Caco-2 (cell line): ENCODE measurements around the gene SLFN5. TPM values are rescaled to one million over a fixed set of nuclear protein-coding genes. Genes with fewer than 3 reads are reported as not detected.
"Not testable (repeated sequence)": the region's sequence is repeated elsewhere in the genome, so short reads cannot be mapped to it uniquely, and the experiment has no call there.

Experiments used
- BruUV-seq: library from RNA; stranded (reverse); fragments of 400-500 nt; replicated peaks from 2 replicates; lab custom pipeline; 2021; lab: Mats Ljungman, UMichigan
- CTCF ChIA-PET: fragments of 300-600 bp; sonication (Branson Sonifier 250); formaldehyde crosslinking; loops from one replicate; lab custom pipeline; 2022; ENCODE audit warnings: antibody characterized with exemption; lab: Charles Lee
- POLR2A ChIA-PET: fragments of 300-600 bp; sonication (Branson Sonifier 250); formaldehyde crosslinking; loops from one replicate; lab custom pipeline; 2022; ENCODE audit warnings: antibody characterized with exemption; lab: Charles Lee
- DNase-seq, 2 experiments: peaks; one replicate each; pipeline versions ENCODE4 v3.0.0 to v3.0.0-alpha.2; 2020 to 2022
- H3K27me3 ChIP-seq: replicated peaks from 2 replicates; pipeline ENCODE4 v1.6.0; 2011; ENCODE audit warnings: low read length; ENCODE audit not compliant: control insufficient read depth, insufficient read depth
- H3K36me3 ChIP-seq: 2 replicates; pipeline ENCODE4 v1.5.1; 2011; ENCODE audit warnings: low read length; ENCODE audit not compliant: control insufficient read depth, insufficient read depth
- H3K4me1 ChIP-seq: fragments of 250-450 bp; sonication (Bioruptor Pico); 2 replicates; pipeline ENCODE4 v1.5.1; 2020; ENCODE audit warnings: mild to moderate bottlenecking
- H3K4me3 ChIP-seq: 2 replicates; pipeline ENCODE4 v1.5.1; 2011; ENCODE audit warnings: low read depth, mild to moderate bottlenecking, control low read depth, low read length
- H3K9me3 ChIP-seq: fragments of 250-450 bp; sonication (Bioruptor Pico); 2 replicates; pipeline ENCODE4 v1.5.1; 2020; ENCODE audit warnings: mild to moderate bottlenecking, moderate library complexity
- H3K27ac Mint-ChIP-seq: one replicate; pipeline ENCODE4 v1.8.0; 2022; ENCODE audit warnings: mixed read lengths; ENCODE audit not compliant: unreplicated experiment
- H3K27me3 Mint-ChIP-seq: one replicate; pipeline ENCODE4 v1.8.0; 2022; ENCODE audit warnings: mixed read lengths; ENCODE audit not compliant: insufficient read depth, unreplicated experiment
- H3K36me3 Mint-ChIP-seq: one replicate; pipeline ENCODE4 v1.8.0; 2022; ENCODE audit warnings: mild to moderate bottlenecking, mixed read lengths; ENCODE audit not compliant: insufficient read depth, unreplicated experiment
- H3K4me1 Mint-ChIP-seq: one replicate; pipeline ENCODE4 v1.8.0; 2022; ENCODE audit warnings: low read depth, mixed read lengths; ENCODE audit not compliant: unreplicated experiment
- H3K4me3 Mint-ChIP-seq: one replicate; pipeline ENCODE4 v1.8.0; 2022; ENCODE audit warnings: mild to moderate bottlenecking, moderate library complexity, mixed read lengths; ENCODE audit not compliant: unreplicated experiment
- H3K9me3 Mint-ChIP-seq: one replicate; pipeline ENCODE4 v1.8.0; 2022; ENCODE audit warnings: mixed read lengths; ENCODE audit not compliant: unreplicated experiment
- CTCF ChIP-seq, 2 experiments: fragments of 200-600 bp in 1 of 2; IDR thresholded peaks; 1 replicate in 1 of 2; 2 replicates in 1 of 2; pipeline versions ENCODE4 v1.5.1 to v1.8.0; 2011 to 2022; ENCODE audit warnings: antibody characterized with exemption in 1 of 2, control low read depth in 1 of 2, inconsistent platforms in 1 of 2, low read depth in 1 of 2, low read length in 1 of 2, mild to moderate bottlenecking in 1 of 2, moderate library complexity in 1 of 2; ENCODE audit not compliant: insufficient read depth in 1 of 2, severe bottlenecking in 1 of 2, unreplicated experiment in 1 of 2
- intact Hi-C: fragments of 100-400 bp; cut with micrococcal nuclease; formaldehyde crosslinking; loops from one replicate; pipeline ENCODE4 v1.10.0; 2022; ENCODE audit not compliant: unreplicated experiment
- total RNA-seq: library from RNA; stranded (reverse); gene quantifications from 2 replicates; pipeline ENCODE4 v1.2.3, GENCODE V29; 2022

The SLFN5 gene
- total RNA-seq, 1 experiment from 2014 or later: 1.6 TPM

DNA sequence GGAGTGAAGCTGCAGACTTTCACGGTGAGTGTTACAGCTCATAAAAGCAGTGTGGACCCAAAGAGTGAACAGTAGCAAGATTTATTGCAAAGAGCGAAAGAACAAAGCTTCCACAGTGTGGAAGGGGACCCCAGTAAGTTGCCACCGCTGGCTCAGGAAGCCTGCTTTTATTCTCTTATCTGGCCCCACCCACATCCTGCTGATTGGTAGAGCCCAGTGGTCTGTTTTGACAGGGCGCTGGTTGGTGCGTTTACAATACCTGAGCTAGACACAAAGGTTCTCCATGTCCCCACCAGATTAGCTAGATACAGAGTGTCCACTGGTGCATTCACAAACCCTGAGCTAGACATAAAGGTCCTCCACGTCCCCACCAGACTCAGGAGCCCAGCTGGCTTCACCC is 35.6 kb downstream of the SLFN5 start:
- POLR2A ChIA-PET, intact Hi-C loops, CTCF ChIA-PET, H3K4me1 Mint-ChIP-seq, H3K27ac Mint-ChIP-seq, H3K9me3 ChIP-seq, H3K36me3 Mint-ChIP-seq, BruUV-seq, H3K27me3 ChIP-seq, DNase-seq, H3K36me3 ChIP-seq, H3K4me1 ChIP-seq, H3K9me3 Mint-ChIP-seq, H3K4me3 ChIP-seq, H3K4me3 Mint-ChIP-seq: not testable (repeated sequence)
- peaks cover 18% of the 10 kb centered on the region for H3K27me3 Mint-ChIP-seq

DNA sequence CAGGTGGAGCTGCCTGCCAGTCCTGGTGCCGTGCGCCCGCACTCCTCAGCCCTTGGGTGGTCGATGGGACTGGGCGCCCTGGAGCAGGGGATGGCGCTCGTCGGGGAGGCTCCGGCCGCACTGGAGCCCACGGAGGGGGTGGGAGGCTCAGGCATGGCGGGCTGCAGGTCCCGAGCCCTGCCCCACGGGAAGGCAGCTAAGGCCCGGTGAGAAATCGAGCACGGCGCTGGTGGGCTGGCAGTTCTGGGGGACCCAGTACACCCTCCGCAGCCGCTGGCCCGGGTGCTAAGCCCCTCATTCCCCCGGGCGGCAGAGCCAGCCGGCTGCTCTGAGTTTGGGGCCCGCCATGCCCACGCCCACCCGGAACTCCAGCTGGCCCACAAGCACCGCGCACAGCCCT is 36.0 kb downstream of the SLFN5 start:
- H3K27ac Mint-ChIP-seq, H3K27me3 ChIP-seq, DNase-seq, intact Hi-C loops, POLR2A ChIA-PET, H3K36me3 ChIP-seq, CTCF ChIA-PET, H3K4me1 Mint-ChIP-seq, H3K4me3 ChIP-seq, H3K9me3 Mint-ChIP-seq, H3K9me3 ChIP-seq, H3K36me3 Mint-ChIP-seq, H3K4me1 ChIP-seq, BruUV-seq, H3K4me3 Mint-ChIP-seq: not testable (repeated sequence)
- H3K27me3 Mint-ChIP-seq: peaks cover 18% of the 10 kb centered on the region

GRCh38 chr17:35283767-35284166 is 40.9 kb downstream of the SLFN5 start:
- intact Hi-C loops: no loop called here
- TF ChIP-seq CTCF (IDR thresholded peaks at IDR 0.05; ENCODE audit: insufficient read depth in 1 of 2, low read depth in 1 of 2, low read length in 1 of 2, severe bottlenecking in 1 of 2, unreplicated experiment in 1 of 2): no peak
- Mint-ChIP-seq H3K27me3 (peaks cover 4% of the 10 kb centered on the region), H3K4me3 (no peak overlapping the region), H3K27ac (no peak overlapping the region), H3K36me3 (no peaks in the 10 kb centered on the region), H3K4me1 (peaks cover 7% of the 10 kb centered on the region), H3K9me3 (no peaks in the 10 kb centered on the region)
- no peaks in the 10 kb centered on the region; the same call in 1 of the 2 replicates for H3K27me3 ChIP-seq
- no peaks in the 10 kb centered on the region for H3K36me3 ChIP-seq
- H3K4me1 ChIP-seq: no peaks in the 10 kb centered on the region
- DNase-seq: no peak
- POLR2A ChIA-PET: no interaction called here
- H3K9me3 ChIP-seq: no peaks in the 10 kb centered on the region
- no TSS peak for BruUV-seq
- no peak overlapping the region for H3K4me3 ChIP-seq
- CTCF ChIA-PET: no interaction called here

DNA sequence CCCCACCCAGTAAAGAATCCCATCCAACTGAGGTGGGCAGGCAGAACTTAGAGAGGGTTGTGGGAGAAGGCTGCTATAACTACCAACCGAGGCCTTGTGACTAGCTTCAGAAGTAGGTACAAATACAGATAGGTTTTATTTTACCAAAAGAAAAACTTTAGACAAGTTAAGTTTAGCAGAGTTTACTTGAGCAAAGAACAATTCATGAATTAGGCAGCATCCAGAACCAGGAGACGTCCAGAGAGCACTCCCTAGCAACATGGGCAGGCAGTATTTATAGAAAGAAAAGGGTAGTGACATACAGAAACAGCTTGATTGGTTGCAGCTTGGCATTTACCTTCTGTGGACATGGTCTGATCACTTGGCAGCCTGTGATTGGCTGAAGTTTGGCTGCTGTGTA is 42.1 kb downstream of the SLFN5 start:
- no peak overlapping the region for H3K4me3 ChIP-seq
- Mint-ChIP-seq H3K4me1 (peaks cover 7% of the 10 kb centered on the region), H3K36me3 (no peaks in the 10 kb centered on the region), H3K9me3 (no peaks in the 10 kb centered on the region), H3K4me3 (no peak overlapping the region), H3K27ac (no peak overlapping the region), H3K27me3 (peaks cover 12% of the 10 kb centered on the region)
- TF ChIP-seq CTCF (IDR thresholded peaks at IDR 0.05; ENCODE audit: insufficient read depth in 1 of 2, low read depth in 1 of 2, low read length in 1 of 2, severe bottlenecking in 1 of 2, unreplicated experiment in 1 of 2): no peak
- no peaks in the 10 kb centered on the region for H3K9me3 ChIP-seq
- intact Hi-C loops: no loop called here
- no TSS peak for BruUV-seq
- ChIA-PET CTCF (no interaction called here), POLR2A (no interaction called here)
- no peaks in the 10 kb centered on the region for H3K4me1 ChIP-seq
- DNase-seq: no peak
- no peaks in the 10 kb centered on the region; the same call in 1 of the 2 replicates for H3K27me3 ChIP-seq
- no peaks in the 10 kb centered on the region for H3K36me3 ChIP-seq
